ENCODE data around the gene PDE11A.

DNA sequence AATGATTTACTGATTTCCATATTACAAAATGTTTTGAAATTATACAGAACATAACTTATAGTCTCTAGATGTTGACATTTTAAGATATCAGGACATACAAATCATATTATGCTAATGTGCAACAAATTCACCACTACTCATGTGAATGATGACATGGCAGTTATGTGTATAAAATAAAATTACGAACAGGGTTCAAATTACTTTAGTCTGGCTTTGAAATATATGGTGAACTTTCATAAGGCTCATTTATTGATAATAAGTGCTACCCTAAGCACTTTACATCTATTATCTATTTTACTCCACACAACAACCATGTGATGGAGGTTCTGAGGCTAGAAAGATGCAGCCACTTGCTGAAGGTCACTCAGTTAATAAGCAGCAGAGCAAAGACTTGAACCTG, 62.8 kb downstream of the PDE11A start:
- TF ChIP-seq, protein P1, sequence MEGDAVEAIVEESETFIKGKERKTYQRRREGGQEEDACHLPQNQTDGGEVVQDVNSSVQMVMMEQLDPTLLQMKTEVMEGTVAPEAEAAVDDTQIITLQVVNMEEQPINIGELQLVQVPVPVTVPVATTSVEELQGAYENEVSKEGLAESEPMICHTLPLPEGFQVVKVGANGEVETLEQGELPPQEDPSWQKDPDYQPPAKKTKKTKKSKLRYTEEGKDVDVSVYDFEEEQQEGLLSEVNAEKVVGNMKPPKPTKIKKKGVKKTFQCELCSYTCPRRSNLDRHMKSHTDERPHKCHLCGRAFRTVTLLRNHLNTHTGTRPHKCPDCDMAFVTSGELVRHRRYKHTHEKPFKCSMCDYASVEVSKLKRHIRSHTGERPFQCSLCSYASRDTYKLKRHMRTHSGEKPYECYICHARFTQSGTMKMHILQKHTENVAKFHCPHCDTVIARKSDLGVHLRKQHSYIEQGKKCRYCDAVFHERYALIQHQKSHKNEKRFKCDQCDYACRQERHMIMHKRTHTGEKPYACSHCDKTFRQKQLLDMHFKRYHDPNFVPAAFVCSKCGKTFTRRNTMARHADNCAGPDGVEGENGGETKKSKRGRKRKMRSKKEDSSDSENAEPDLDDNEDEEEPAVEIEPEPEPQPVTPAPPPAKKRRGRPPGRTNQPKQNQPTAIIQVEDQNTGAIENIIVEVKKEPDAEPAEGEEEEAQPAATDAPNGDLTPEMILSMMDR (IDR thresholded peaks at IDR 0.05): no peak
- no peak for TF ChIP-seq ZFX (IDR thresholded peaks at IDR 0.05; ENCODE audit: borderline replicate concordance)
